GM19023 (cell line): ENCODE data around the gene CNTRL.
"Not testable (repeated sequence)": the region's sequence is repeated elsewhere in the genome, so short reads cannot be mapped to it uniquely, and the experiment has no call there.

ENCODE experiments used
- ATAC-seq: cut with Tn5 transposase; IDR thresholded peaks from one replicate; pipeline ENCODE4 v1.9.1; 2021; ENCODE audit warnings: mild to moderate bottlenecking, moderate library complexity; ENCODE audit not compliant: unreplicated experiment

Gene CNTRL

DNA sequence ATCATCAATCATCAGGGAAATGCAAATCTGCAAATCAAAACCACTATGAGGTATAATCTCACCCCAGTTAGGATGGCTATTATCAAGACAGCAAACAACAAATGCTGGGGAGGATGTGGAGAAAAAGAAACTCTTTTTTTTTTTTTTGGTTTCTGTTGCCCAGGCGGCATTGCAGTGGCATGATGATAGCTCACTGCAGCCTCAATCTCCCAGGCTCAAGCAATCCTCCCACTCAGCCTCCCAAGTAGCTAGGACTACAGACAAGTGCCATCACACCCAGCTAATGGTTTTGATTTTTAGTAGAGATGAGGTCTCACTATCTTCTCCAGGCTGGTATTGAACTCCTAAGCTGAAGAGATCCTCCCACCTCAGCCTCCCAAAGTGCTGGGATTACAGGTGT lies 5.4 kb upstream of the CNTRL start:
- ATAC-seq: no peak

- ATAC-seq: no peak
Measured at GRCh38 chr9:121071370-121071755, 3.4 kb upstream of the CNTRL start.

DNA sequence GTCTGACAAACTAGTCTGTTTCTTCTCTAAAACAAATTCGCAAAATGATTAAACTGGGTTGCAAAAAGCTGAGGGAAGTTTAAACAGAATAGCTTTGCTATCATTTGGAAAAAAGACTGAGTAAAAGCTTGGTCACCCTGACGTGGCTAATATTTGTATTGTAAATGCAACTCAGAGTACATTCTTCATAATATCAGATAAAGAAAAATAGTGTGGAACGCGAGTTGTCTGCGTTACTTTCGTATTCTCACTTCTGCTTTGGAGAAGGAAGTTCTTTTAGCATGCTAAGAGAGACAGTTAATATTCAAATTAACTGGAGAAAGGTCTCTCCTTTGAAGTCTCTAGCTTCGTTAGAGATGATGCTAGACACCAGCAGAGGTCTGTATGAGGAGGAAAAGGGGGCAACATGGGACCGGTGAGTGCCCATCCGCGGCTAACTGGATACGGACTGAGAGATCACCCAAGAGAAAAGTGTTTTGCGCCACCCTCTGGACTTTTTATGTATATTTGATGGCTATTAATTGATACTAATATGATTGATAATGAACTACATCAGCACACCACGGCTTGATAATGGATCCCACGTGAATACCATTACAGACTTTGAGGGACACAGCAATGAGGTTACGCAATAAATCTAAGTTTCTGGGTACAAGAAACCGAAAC lies 2.9 kb upstream of the CNTRL start:
- no peak for ATAC-seq

GRCh38 chr9:121073038-121073437 lies 1.7 kb upstream of the CNTRL start:
- no peak for ATAC-seq

- ATAC-seq: peak; percentile 8
Measured at GRCh38 chr9:121075251-121076036, 689 bp downstream of the CNTRL start.

DNA sequence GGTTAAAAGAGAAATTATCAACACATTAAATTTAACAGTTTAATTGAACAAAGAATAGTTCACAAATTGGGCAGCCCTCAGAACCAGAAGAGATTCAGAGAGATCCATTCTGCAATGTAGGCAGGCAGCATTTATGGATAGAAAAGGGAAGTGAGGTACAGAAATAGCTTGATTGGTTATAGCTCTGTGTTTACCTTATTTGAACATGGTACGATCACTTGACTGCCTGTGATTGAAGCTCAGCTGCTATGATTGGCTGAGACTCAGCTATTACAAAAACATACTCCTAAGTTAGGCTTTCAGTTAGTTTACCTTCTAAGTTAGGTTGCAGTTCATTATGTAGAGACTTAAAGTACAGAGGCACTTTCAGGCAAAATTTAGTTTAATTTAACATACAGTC lies 7.3 kb downstream of the CNTRL start:
- no peak for ATAC-seq

GRCh38 chr9:121085661-121086060 lies 10.9 kb downstream of the CNTRL start:
- no peak for ATAC-seq

GRCh38 chr9:121088576-121088975 lies 13.8 kb downstream of the CNTRL start:
- ATAC-seq: no peak

DNA sequence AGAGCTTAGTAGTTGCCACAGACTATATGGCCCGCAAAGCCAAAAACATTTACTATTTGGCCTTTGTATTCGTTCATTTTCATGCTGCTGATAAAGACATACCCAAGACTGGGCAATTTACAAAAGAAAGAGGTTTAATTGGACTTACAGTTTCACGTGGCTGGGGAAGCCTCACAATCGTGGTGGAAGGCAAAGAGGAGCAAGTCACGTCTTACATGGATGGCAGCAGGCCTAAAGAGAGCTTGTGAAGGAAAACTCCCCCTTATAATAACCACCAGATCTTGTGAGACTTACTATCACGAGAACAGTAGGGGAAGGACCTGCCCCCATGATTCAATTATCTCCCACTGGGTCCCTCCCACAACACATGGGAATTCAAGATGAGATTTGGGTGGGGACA lies 16.0 kb downstream of the CNTRL start:
- not testable (repeated sequence) for ATAC-seq

DNA sequence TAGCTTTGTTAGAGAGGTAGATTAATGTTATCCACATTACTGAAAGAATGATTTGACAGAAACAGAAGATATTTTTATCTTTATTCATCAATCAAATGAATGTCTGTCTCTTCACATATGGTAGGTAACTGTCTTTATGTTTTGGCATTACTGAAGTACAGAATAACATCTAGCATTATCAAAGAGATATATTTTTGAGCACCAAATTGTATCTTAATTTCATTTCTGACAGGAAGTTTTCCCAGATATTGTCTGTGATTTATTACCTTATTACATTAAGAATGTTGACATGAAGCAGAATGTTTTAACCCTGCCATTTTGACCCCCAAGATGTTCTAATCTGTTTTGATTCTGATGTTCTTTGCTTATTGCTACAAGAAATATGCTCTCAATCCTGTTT lies 20.3 kb downstream of the CNTRL start:
- ATAC-seq: no peak

DNA sequence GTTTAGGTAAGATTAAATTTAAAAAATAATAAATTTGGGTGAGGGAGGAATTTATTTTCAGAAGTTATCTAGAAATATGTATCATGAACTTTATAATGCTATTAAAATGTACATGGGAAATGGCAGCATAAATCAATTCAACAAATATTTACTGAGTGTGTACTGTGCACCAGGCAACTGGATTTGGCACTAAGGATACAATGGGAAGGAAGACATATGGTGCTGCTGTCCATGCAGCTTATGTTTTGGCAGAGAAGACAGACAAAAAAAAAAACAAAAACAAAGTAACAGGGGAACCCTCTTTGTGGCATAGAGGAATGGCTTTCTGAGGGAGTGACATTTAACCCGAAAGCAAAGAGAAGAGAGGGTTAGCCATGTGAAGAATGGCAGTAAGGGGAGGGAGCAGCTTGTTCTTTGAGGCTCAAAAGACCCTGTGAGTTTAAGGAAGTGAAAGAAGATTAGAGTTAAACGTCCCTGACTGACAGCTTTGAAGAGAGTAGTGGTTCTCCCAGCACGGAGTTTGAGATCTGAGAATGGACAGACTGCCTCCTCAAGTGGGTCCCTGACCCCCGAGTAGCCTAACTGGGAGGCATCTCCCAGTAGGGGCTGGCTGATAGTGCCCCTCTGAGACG lies 23.9 kb downstream of the CNTRL start:
- ATAC-seq: no peak

DNA sequence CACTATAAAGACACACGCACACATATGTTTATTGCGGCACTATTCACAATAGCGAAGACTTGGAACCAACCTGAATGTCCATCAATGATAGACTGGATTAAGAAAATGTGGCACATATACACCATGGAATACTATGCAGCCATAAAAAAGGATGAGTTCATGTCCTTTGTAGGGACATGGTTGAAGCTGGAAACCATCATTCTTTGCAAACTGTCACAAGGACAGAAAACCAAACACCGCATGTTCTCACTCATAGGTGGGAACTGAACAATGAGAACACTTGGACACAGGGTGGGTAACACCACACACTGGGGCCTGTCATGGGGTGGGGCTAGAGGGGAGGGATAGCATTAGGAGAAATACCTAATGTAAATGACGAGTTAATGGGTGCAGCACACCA lies 29.3 kb downstream of the CNTRL start:
- ATAC-seq: not testable (repeated sequence)

DNA sequence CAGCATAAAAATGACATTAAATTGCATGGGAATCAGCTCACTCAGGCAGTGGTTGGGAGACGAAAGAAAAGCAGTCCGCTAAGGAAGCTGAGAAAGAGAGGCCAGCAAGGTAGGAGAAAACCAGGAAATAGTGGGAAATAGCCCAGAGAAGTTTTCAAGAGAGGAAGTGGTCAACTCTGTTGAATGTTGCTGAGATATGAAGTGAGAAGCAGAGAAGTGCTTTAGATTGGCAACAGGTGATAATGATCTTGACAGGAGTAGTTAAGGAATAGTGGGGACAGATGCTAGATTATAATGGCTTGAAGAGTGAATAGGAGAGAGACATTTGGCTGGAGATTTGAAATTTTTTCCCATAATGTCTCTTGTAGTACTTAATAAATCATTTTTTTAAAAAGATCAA lies 30.8 kb downstream of the CNTRL start:
- no peak for ATAC-seq

- ATAC-seq: no peak
Measured at GRCh38 chr9:121107029-121107428, 32.3 kb downstream of the CNTRL start.

DNA sequence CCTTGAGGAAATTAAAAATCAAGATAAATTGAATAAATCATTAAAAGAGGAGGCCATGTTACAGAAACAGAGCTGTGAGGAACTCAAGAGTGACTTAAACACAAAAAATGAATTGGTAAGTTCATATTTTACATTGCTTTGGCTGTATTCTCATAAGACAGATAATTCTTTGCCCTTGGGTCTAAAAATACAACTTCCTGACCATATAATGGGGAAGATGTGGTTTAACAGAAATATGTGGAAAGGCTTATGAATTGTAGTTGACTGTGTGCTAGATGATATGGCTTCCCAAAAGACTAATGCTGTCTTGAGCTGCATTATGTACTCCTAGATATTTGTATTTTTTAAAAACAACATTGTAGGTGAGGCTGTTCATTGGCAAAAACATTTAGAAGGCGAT lies 33.1 kb downstream of the CNTRL start:
- ATAC-seq: no peak

- no peak for ATAC-seq
Measured at GRCh38 chr9:121115466-121115865, 40.7 kb downstream of the CNTRL start.

DNA sequence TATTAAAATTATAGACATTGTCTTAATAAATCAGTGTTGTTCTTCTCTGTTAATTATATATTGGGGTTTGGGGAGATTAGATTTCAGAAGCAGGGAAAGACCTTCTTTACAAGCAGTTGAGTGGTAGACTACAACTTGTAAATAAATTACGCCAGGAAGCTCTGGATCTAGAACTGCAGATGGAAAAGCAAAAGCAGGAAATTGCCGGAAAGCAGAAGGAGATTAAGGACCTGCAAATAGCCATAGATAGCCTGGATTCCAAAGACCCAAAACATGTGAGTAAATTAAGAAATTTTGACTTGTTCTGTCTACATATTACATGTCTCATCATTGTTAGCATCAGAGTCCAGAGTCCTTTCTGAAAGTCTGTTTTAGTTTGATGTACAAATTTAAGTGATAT lies 43.5 kb downstream of the CNTRL start:
- no peak for ATAC-seq

GRCh38 chr9:121120386-121120785 lies 45.6 kb downstream of the CNTRL start:
- no peak for ATAC-seq

- ATAC-seq: peak; percentile 100
Measured at GRCh38 chr9:121121582-121122087, 46.9 kb downstream of the CNTRL start.

DNA sequence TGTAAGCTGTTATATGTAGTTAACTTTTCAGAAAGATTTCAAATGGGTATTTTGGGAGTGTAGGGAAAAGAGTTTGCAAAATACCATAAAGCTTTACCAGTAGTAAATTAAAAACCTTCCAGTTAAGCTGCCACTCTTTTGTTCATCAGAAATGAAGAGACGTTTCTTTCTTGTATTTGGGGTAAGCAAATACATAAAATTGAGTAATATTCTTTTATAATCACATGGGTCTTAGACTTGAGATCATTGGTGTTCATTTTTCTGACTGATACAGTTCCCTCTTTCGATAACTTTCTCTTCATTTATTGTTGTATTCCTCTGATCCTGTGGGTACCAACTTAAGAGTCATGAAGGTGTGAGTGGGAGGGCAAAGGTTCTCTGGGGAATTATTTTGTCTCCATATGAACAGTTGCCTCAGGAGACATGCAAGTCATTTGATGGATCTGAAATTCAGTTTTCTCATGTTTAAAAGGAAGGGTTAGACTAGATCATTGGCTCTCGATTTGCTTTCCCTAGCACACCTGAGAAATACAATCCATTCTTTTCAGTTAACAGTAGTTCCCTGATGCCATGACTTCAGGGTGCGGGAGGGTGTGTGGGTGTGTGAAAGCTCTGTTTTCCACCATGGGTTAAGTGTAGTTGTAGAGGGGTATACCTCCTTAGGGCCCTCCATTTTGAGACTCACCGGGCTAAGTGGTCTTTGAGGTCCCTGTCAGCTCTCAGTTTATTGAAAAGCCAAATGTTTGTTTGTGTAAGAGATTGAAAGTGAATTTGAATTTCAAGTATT lies 47.7 kb downstream of the CNTRL start:
- no peak for ATAC-seq
